ENCODE results near the gene HSH2D.

DNA sequence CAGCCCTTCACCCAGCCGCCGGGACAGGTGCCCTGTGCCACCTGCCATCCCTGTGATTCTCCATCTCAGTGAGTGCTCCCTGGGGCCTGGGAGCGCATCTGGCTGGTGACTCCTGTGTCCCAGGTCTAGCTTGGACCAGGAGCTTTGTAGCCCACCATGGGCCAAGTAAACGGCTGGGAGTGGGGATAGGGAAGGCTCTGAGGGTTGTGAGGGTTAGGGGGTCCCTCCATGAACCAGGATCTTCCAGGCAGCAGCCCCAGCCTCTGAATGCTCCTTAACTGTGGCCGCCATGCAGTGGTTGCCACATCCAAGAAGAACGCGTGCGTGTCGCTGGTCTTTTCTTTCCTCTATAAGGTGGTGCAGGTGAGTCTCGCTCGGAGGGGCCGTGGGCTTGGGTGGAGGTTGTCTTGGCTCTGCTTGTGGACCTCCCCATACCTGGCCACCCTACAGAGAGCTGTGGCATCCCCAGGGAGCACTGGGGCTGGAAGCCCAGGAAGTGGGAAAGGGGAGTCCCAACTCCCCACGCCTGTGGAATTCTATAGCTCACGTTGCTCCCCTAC, 62.6 kb downstream of the HSH2D start:
- TF ChIP-seq, protein P1, sequence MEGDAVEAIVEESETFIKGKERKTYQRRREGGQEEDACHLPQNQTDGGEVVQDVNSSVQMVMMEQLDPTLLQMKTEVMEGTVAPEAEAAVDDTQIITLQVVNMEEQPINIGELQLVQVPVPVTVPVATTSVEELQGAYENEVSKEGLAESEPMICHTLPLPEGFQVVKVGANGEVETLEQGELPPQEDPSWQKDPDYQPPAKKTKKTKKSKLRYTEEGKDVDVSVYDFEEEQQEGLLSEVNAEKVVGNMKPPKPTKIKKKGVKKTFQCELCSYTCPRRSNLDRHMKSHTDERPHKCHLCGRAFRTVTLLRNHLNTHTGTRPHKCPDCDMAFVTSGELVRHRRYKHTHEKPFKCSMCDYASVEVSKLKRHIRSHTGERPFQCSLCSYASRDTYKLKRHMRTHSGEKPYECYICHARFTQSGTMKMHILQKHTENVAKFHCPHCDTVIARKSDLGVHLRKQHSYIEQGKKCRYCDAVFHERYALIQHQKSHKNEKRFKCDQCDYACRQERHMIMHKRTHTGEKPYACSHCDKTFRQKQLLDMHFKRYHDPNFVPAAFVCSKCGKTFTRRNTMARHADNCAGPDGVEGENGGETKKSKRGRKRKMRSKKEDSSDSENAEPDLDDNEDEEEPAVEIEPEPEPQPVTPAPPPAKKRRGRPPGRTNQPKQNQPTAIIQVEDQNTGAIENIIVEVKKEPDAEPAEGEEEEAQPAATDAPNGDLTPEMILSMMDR (IDR thresholded peaks at IDR 0.05; ENCODE audit: insufficient read depth, low read depth, low read length), result no peak
- no peak for TF ChIP-seq EZH2 (IDR thresholded peaks at IDR 0.05; ENCODE audit: insufficient read depth, low read length)

All from astrocyte (in vitro differentiated cells and primary cell).